ENCODE measurements around the gene MCUR1. TPM values are rescaled to one million over a fixed set of nuclear protein-coding genes. Genes with fewer than 3 reads are reported as not detected.
A peak's percentile ranks its signal among the peaks of the same experiment; 100 is the strongest.

Gene MCUR1
- total and polyA plus RNA-seq, 10 of the 15 experiments (the other 5 are each of a cell fraction or from before 2014, with no cell fraction given): 4.4 to 43.9 (median 18.3) TPM

DNA sequence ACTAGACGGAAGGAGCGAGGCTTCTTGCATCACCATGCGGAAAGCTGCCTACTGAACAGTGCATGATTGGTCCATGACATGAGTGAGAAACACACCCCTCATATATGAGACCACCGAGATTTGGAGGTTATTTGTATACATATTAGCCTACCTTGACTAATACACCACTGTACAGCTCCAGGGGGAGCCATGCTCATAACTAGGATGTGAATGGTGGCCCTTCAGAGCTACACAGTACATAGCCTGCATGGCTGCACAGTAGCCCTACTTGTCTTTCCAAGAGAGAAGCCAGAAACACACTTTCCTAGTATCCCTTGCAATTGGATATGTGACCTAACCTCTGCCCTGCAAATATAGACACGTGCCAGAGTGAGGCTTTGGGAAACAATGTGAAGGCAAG lies 21.8 kb upstream of the MCUR1 start:
- Histone ChIP-seq H3K4me2 (ENCODE audit: control insufficient read depth, insufficient read depth) (no peak overlapping the region), H3K4me3 (no peak overlapping the region), H2AFZ (ENCODE audit: control insufficient read depth, low read depth, low read length) (no peak overlapping the region), H3K79me2 (ENCODE audit: control insufficient read depth, insufficient read depth, low read length) (no peaks in the 10 kb centered on the region), H3K27ac (ENCODE audit: control insufficient read depth, insufficient read depth) (no peak overlapping the region), H3K27me3 (replicated peaks in 1 of 2; ENCODE audit: control insufficient read depth in 2 of 2, insufficient read depth in 2 of 2, low read length in 1 of 2) (no peaks in the 10 kb centered on the region), H3K9me3 (replicated peaks; ENCODE audit: control insufficient read depth, insufficient read depth, low read length) (no peaks in the 10 kb centered on the region; the same call in 2 of the 3 replicates), H3K36me3 (ENCODE audit: control insufficient read depth in 2 of 2, insufficient read depth in 2 of 2, low read length in 1 of 2) (no peaks in the 10 kb centered on the region), H3K4me1 (ENCODE audit: control insufficient read depth, insufficient read depth, low read length) (peaks cover 3% of the 10 kb centered on the region; the same call in 1 of the 2 replicates), H4K20me1 (ENCODE audit: control insufficient read depth, insufficient read depth) (no peaks in the 10 kb centered on the region), H3K9ac (ENCODE audit: control insufficient read depth, insufficient read depth, low read length) (no peak overlapping the region)
- DNase-seq (ENCODE audit: low read depth, low spot score): no peak
- no peak for ATAC-seq
- ChIA-PET SMC1A (ENCODE audit: uncharacterized antibody, unreplicated experiment) (no interaction called here), RAD21 (ENCODE audit: unreplicated experiment) (no interaction called here), CTCF (no interaction called here), POLR2A (no interaction called here)
- in situ Hi-C loops (cut with MboI): no loop called here
- 70% methylated on average over 5 of the region's 5 CpGs for WGBS (ENCODE audit: insufficient coverage, insufficient replicate concordance, low lambda C conversion rate, missing lambda C conversion rate)
- intact Hi-C loops (cut with micrococcal nuclease; ENCODE audit: unreplicated experiment): no loop called here
- peak; percentile 38 for FAIRE-seq
- TF ChIP-seq, protein P1, sequence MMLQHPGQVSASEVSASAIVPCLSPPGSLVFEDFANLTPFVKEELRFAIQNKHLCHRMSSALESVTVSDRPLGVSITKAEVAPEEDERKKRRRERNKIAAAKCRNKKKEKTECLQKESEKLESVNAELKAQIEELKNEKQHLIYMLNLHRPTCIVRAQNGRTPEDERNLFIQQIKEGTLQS (IDR thresholded peaks at IDR 0.05; ENCODE audit: borderline replicate concordance, extremely low read depth, low read depth, low read length): no peak
- TF ChIP-seq ZNF207 (IDR thresholded peaks at IDR 0.05; ENCODE audit: borderline replicate concordance): no peak
- TF ChIP-seq BACH1 (IDR thresholded peaks at IDR 0.05; ENCODE audit: borderline replicate concordance): no peak
- TF ChIP-seq CTCF (IDR thresholded peaks at IDR 0.05 in 2 of 3, conservative IDR thresholded peaks at IDR 0.05 in 1 of 3; ENCODE audit: control insufficient read depth in 2 of 3, extremely low read depth in 1 of 3, insufficient read depth in 1 of 3, low read depth in 3 of 3, low read length in 3 of 3): no peak
- no peak for TF ChIP-seq SREBF2 (IDR thresholded peaks at IDR 0.05; ENCODE audit: low read length)
- TF ChIP-seq, protein P2, sequence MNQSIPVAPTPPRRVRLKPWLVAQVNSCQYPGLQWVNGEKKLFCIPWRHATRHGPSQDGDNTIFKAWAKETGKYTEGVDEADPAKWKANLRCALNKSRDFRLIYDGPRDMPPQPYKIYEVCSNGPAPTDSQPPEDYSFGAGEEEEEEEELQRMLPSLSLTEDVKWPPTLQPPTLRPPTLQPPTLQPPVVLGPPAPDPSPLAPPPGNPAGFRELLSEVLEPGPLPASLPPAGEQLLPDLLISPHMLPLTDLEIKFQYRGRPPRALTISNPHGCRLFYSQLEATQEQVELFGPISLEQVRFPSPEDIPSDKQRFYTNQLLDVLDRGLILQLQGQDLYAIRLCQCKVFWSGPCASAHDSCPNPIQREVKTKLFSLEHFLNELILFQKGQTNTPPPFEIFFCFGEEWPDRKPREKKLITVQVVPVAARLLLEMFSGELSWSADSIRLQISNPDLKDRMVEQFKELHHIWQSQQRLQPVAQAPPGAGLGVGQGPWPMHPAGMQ (IDR thresholded peaks at IDR 0.05; ENCODE audit: borderline replicate concordance): no peak
- TF ChIP-seq RAD21 (IDR thresholded peaks at IDR 0.05; ENCODE audit: insufficient read depth, low read depth, low read length): no peak
- TF ChIP-seq RELA (IDR thresholded peaks at IDR 0.05; ENCODE audit: borderline replicate concordance, partially characterized antibody): no peak
- no TSS peak for BruUV-seq (replicated peaks)

Measured in GM12878 (cell line).